ENCODE measurements around the gene TGM3.

TGM3 gene

GRCh38 chr20:2337142-2337541 lies 41.3 kb downstream of the TGM3 start:
- no peaks in the 10 kb centered on the region for H3K36me3 ChIP-seq (ENCODE audit: control insufficient read depth in 2 of 2, insufficient read depth in 1 of 2, low read length in 2 of 2)
- H3K4me3 ChIP-seq (ENCODE audit: low read depth, low read length): no peak overlapping the region
- POLR2A ChIA-PET: no interaction called here
- no peaks in the 10 kb centered on the region for H3K4me1 ChIP-seq (ENCODE audit: control insufficient read depth, insufficient read depth, low read length)
- H3K27ac ChIP-seq (ENCODE audit: extremely low read depth, low read depth, low read length): no peak overlapping the region
- H3K9me3 ChIP-seq (ENCODE audit: control insufficient read depth, insufficient read depth, low read depth, low read length): no peaks in the 10 kb centered on the region
- TF ChIP-seq ZNF202 (tag by site-specific recombination; IDR thresholded peaks at IDR 0.05; ENCODE audit: borderline replicate concordance) (no peak), BCL11B (tag by site-specific recombination; IDR thresholded peaks at IDR 0.05; ENCODE audit: low read depth) (no peak), ZNF623 (tag by site-specific recombination; IDR thresholded peaks at IDR 0.05) (no peak), ZNF175 (tag by site-specific recombination; IDR thresholded peaks at IDR 0.05) (no peak), REST (tag by site-specific recombination; IDR thresholded peaks at IDR 0.05) (no peak), ZNF571 (tag by site-specific recombination; IDR thresholded peaks at IDR 0.05) (no peak), ZNF747 (tag by site-specific recombination; IDR thresholded peaks at IDR 0.05) (no peak)
- TF ChIP-seq, protein P1, sequence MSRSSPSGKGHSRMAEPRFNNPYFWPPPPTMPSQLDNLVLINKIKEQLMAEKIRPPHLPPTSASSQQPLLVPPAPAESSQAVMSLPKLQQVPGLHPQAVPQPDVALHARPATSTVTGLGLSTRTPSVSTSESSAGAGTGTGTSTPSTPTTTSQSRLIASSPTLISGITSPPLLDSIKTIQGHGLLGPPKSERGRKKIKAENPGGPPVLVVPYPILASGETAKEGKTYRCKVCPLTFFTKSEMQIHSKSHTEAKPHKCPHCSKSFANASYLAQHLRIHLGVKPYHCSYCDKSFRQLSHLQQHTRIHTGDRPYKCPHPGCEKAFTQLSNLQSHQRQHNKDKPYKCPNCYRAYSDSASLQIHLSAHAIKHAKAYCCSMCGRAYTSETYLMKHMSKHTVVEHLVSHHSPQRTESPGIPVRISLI (tag by site-specific recombination; IDR thresholded peaks at IDR 0.05): no peak
- TF ChIP-seq, protein P2, sequence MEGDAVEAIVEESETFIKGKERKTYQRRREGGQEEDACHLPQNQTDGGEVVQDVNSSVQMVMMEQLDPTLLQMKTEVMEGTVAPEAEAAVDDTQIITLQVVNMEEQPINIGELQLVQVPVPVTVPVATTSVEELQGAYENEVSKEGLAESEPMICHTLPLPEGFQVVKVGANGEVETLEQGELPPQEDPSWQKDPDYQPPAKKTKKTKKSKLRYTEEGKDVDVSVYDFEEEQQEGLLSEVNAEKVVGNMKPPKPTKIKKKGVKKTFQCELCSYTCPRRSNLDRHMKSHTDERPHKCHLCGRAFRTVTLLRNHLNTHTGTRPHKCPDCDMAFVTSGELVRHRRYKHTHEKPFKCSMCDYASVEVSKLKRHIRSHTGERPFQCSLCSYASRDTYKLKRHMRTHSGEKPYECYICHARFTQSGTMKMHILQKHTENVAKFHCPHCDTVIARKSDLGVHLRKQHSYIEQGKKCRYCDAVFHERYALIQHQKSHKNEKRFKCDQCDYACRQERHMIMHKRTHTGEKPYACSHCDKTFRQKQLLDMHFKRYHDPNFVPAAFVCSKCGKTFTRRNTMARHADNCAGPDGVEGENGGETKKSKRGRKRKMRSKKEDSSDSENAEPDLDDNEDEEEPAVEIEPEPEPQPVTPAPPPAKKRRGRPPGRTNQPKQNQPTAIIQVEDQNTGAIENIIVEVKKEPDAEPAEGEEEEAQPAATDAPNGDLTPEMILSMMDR (tag by site-specific recombination; IDR thresholded peaks at IDR 0.05): no peak
- CTCF ChIA-PET: no interaction called here

DNA sequence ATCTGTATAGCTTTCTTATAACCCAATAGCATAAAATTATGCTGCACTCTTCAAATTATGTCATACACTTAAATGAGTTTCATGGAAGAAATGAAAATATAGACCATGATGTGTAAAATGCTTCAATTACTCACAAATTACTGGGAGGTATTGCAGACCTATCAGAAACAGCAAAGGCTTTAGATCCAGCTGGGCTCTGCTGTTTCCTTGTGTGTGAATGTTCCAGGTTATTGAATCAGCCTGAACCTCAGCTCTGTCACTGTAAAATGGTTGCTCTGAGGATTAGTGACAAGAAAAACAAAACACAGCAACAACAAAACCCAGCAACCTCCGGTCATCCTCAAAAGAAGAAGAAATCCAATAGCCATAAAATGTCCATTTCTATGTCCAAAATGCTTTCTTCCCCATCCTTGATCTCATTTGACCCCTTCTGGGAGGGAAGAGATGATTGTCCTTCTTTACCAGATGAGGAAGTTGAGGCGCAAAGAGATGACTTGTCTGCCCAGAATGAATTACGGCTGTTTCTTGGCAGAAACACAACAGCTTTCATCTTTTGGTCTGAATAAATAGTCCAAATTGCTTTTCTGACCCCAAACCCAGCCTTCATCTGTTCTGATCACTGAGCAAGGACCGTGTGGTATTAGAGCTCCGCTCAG lies 42.7 kb downstream of the TGM3 start:
- TF ChIP-seq ZBTB48 (tag by site-specific recombination; IDR thresholded peaks at IDR 0.05) (no peak), ZNF112 (tag by site-specific recombination; IDR thresholded peaks at IDR 0.05) (no peak), MYNN (tag by site-specific recombination; IDR thresholded peaks at IDR 0.05; ENCODE audit: borderline replicate concordance) (no peak), ZNF223 (tag by site-specific recombination; IDR thresholded peaks at IDR 0.05) (no peak), ZNF585B (tag by site-specific recombination; IDR thresholded peaks at IDR 0.05) (no peak), ZNF571 (tag by site-specific recombination; IDR thresholded peaks at IDR 0.05) (no peak), ZBTB7A (tag by site-specific recombination; IDR thresholded peaks at IDR 0.05; ENCODE audit: low read depth) (no peak), ZNF341 (tag by site-specific recombination; IDR thresholded peaks at IDR 0.05; ENCODE audit: low read depth) (no peak)
- TF ChIP-seq, protein P3, sequence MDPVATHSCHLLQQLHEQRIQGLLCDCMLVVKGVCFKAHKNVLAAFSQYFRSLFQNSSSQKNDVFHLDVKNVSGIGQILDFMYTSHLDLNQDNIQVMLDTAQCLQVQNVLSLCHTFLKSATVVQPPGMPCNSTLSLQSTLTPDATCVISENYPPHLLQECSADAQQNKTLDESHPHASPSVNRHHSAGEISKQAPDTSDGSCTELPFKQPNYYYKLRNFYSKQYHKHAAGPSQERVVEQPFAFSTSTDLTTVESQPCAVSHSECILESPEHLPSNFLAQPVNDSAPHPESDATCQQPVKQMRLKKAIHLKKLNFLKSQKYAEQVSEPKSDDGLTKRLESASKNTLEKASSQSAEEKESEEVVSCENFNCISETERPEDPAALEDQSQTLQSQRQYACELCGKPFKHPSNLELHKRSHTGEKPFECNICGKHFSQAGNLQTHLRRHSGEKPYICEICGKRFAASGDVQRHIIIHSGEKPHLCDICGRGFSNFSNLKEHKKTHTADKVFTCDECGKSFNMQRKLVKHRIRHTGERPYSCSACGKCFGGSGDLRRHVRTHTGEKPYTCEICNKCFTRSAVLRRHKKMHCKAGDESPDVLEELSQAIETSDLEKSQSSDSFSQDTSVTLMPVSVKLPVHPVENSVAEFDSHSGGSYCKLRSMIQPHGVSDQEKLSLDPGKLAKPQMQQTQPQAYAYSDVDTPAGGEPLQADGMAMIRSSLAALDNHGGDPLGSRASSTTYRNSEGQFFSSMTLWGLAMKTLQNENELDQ (tag by site-specific recombination; IDR thresholded peaks at IDR 0.05; ENCODE audit: low read depth): no peak
- CTCF ChIA-PET: interaction anchor here (0.8 to 1.6 kb wide), 2 partner anchors 12 to 572 kb away, joined by 3 read pairs; no protein-coding TSS in a partner anchor
- POLR2A ChIA-PET: no interaction called here

More for the DNA sequence above, 42.7 kb downstream of the TGM3 start:
- Histone ChIP-seq H3K4me1 (ENCODE audit: control insufficient read depth, insufficient read depth, low read length) (no peaks in the 10 kb centered on the region), H3K4me3 (ENCODE audit: low read depth, low read length) (no peak overlapping the region), H3K27ac (ENCODE audit: extremely low read depth, low read depth, low read length) (no peak overlapping the region), H3K36me3 (ENCODE audit: control insufficient read depth in 2 of 2, insufficient read depth in 1 of 2, low read length in 2 of 2) (no peaks in the 10 kb centered on the region), H3K9me3 (ENCODE audit: control insufficient read depth, insufficient read depth, low read depth, low read length) (no peaks in the 10 kb centered on the region)

Measured in HEK293 (cell line).